GM10248 (cell line): ENCODE results near the gene FHIT.

ENCODE experiments used
- CTCF ChIA-PET: fragments of 300-600 bp; sonication (Branson Sonifier 250); formaldehyde crosslinking; extraction: SDS; loops from one replicate; lab custom pipeline; 2021; ENCODE audit warnings: antibody characterized with exemption; lab: Yijun Ruan, JAX
- POLR2A ChIA-PET: fragments of 350-650 bp; sonication (Branson Sonifier 250); formaldehyde crosslinking; extraction: SDS; loops from one replicate; lab custom pipeline; 2020; ENCODE audit warnings: antibody characterized with exemption; lab: Yijun Ruan, JAX
- DNase-seq: peaks from one replicate; pipeline ENCODE4 v3.0.0; 2012; ENCODE audit errors: extremely low spot score
- TF ChIP-seq, protein P1 (sequence below): IDR thresholded peaks from 2 replicates; pipeline ENCODE4 v1.5.1; 2012; ENCODE audit warnings: mild to moderate bottlenecking, low read depth; ENCODE audit errors: extremely low read depth, missing control alignments, control extremely low read depth

Gene FHIT

DNA sequence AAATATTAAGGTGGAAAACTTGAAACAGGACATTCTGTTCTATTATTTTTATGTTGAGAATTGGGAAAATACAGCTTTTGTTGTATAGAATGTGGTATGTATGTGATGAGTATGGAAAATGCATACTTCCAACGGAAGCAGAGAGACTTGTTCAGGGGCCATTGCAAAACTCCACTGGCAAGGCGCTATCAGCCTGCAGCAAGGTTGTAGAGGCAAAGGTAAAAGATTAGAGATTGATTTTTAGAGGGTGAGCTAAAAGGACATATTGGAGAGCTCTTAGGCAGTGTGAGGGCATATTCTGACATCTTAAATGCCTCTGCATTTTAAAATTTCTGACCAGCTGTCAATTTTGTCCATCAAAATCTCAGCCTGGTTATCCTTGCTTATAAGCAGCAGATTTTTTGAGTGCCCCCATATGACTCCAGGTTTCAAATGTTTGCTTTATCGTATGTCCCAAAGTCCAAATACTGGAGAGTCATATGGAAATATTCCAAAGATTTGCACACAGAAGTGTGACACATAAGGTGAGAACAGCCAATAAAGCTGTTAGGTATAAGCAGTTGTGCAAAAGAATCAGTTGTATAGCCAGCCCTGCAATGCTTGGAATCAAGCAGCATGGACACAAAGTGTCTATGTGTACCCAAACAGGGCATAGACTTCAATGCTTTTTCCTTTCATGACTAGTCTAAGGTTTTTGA, 829.4 kb downstream of the FHIT start:
- ChIA-PET POLR2A (no interaction called here), CTCF (no interaction called here)
- TF ChIP-seq, protein P1, sequence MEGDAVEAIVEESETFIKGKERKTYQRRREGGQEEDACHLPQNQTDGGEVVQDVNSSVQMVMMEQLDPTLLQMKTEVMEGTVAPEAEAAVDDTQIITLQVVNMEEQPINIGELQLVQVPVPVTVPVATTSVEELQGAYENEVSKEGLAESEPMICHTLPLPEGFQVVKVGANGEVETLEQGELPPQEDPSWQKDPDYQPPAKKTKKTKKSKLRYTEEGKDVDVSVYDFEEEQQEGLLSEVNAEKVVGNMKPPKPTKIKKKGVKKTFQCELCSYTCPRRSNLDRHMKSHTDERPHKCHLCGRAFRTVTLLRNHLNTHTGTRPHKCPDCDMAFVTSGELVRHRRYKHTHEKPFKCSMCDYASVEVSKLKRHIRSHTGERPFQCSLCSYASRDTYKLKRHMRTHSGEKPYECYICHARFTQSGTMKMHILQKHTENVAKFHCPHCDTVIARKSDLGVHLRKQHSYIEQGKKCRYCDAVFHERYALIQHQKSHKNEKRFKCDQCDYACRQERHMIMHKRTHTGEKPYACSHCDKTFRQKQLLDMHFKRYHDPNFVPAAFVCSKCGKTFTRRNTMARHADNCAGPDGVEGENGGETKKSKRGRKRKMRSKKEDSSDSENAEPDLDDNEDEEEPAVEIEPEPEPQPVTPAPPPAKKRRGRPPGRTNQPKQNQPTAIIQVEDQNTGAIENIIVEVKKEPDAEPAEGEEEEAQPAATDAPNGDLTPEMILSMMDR, result no peak
- no peak for DNase-seq

DNA sequence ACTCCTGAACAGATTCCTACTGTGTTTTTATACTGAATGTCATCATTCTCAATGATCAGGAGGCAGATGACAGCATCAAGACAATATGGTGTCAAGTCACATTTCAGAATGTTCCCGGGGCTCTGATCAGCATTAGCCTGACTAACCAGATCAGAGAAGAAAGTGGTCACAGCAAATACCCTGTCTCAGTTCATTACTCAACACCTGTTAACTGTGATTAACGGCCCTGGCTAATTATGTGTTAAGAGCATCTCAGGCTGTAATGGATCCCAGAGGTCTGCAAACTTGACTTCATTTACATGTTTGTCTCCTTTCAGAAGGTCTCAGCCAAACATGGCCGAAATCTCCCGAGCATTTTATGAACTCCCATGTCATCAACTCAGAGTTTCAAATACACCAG, 833.7 kb downstream of the FHIT start:
- CTCF ChIA-PET, result no interaction called here
- DNase-seq, result no peak
- TF ChIP-seq, protein P1, result no peak
- POLR2A ChIA-PET, result no interaction called here

DNA sequence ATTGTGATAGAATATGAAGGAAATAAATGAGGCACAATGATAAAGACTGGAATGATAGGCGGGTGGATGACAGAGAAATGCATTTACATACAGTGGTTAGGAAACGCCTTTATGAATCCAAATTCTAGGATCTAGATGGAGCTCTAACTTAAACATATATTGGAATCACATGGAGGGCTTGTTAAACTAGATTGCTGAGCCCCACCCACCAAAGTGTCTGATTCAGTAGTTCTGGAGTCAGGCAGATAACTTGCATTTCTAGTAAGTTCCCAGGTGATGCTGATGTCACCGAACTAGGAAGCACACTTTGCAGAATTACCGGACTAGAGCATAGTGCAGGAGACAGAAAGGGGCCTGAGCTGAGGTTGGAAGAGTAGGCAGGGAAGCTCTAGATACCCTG, 837.2 kb downstream of the FHIT start:
- POLR2A ChIA-PET, result no interaction called here

DNA sequence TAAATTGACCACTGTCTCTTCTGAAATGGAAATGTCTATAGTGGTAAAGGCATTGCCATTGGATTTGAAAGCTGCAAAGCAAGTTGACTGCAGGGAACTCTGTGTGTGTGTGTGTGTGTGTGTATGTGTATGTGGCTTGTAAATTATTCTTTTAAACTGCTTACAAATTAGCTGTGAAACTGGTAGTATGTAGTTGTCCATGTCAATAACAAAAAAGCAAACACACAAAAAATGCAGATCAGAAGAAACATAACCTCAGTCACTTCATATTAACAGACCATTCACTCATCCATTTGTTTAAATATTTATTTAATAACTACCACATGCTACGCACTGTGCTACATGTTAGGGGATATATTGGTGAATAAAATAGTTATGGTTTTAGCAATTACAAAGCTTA, 837.7 kb downstream of the FHIT start:
- CTCF ChIA-PET, result interaction anchor here (0.7 to 1.2 kb wide), 3 partner anchors 13 to 128 kb away, joined by 3 read pairs; no protein-coding TSS in a partner anchor
- POLR2A ChIA-PET, result no interaction called here
- TF ChIP-seq, protein P1, result no peak
- no peak for DNase-seq

More for the DNA sequence above, 837.2 kb downstream of the FHIT start:
- CTCF ChIA-PET, result interaction anchor here (0.7 to 1.5 kb wide), 5 partner anchors 10 to 172 kb away, joined by 3 to 4 read pairs (median 3); no protein-coding TSS in a partner anchor
- DNase-seq, result no peak
- TF ChIP-seq, protein P1, result no peak

DNA sequence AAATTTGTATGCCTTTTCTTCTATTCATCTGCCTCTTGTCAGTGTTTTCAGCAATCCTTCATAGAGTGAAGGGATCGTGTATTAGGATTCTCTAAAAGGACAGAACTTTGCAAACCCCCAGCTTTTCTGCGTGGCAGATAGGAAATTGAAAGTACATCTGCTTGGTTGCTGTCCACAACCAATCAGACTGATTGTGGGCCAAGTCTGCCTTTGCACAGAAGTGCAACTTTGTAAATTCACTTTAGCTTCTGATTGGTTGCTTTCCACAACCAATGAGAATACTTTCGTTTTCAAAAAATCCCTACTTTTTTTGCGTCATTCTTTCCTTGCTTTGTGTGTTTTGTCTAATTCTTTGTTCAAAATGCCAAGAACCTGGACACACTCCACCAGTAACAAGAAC, 847.4 kb downstream of the FHIT start:
- CTCF ChIA-PET, result interaction anchor here (0.9 to 1.3 kb wide), 3 partner anchors 9 to 23 kb away, joined by 3 to 4 read pairs (median 3); no protein-coding TSS in a partner anchor
- no peak for DNase-seq
- POLR2A ChIA-PET, result no interaction called here
- TF ChIP-seq, protein P1, result no peak

DNA sequence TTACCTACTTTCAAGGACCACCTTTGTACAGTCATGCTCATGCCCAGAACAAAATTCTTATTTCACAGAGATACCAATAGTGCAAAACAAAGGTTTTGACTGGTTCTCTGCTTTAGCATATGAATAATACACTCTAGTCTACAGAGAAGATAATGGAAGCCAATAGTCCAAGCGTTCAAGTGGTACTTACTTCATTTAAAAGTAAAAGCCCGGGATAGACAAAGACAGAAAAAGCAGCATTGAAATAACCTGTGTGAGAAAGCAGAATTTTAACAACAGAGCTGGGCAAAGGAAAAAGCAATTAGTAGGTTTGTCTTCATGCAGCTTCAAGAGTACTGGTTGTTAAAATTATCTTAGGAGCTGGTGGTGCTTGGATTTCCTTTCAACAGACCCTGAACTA, 848.3 kb downstream of the FHIT start:
- no peak for DNase-seq
- TF ChIP-seq, protein P1, result no peak
- ChIA-PET POLR2A (no interaction called here), CTCF (no interaction called here)
